Left ventricle myocardium inferior (tissue), 1 donor: Measurements from ENCODE around the gene C2CD4C. TPM values are rescaled to one million over a fixed set of nuclear protein-coding genes. Genes with fewer than 3 reads are reported as not detected.

Source experiments
- DNase-seq: peaks from one replicate; pipeline ENCODE4 v3.0.0-alpha.2; 2020
- H3K27ac ChIP-seq: fragments of 200-600 bp; replicated peaks from 2 replicates; pipeline ENCODE4 v1.8.0; 2021
- H3K27me3 ChIP-seq: fragments of 200-600 bp; 2 replicates; pipeline ENCODE4 v1.8.0; 2021; ENCODE audit warnings: low read depth
- H3K36me3 ChIP-seq: fragments of 200-600 bp; 2 replicates; pipeline ENCODE4 v1.8.0; 2021
- H3K4me1 ChIP-seq: fragments of 200-600 bp; 2 replicates; pipeline ENCODE4 v1.8.0; 2021
- H3K4me3 ChIP-seq: fragments of 200-600 bp; 2 replicates; pipeline ENCODE4 v1.8.0; 2021; ENCODE audit warnings: mild to moderate bottlenecking, moderate library complexity
- H3K9me3 ChIP-seq: fragments of 200-600 bp; replicated peaks from 2 replicates; pipeline ENCODE4 v1.8.0; 2021
- intact Hi-C: fragments of 100-400 bp; cut with micrococcal nuclease; formaldehyde crosslinking; loops from one replicate; pipeline ENCODE4 v1.11.0; 2022
- total RNA-seq: library from RNA; stranded (reverse); fragmentation: NEBNext Ultra II Directional; extraction: Animal tissue kit (Norgen Biotek cat#: 25700); gene quantifications from one replicate; pipeline ENCODE4 v1.2.1, GENCODE V29; 2021
- TF ChIP-seq, protein P1 (sequence below): fragments of 200-600 bp; IDR thresholded peaks from 2 replicates; pipeline ENCODE4 v1.8.0; 2021; ENCODE audit warnings: antibody characterized with exemption, mild to moderate bottlenecking, borderline replicate concordance
- donor health status: DM: no; HTN: yes; CAD: no; lungs with severe emphysema.

C2CD4C gene
- total RNA-seq, 1 donor from 2014 or later = 0.63 TPM

DNA sequence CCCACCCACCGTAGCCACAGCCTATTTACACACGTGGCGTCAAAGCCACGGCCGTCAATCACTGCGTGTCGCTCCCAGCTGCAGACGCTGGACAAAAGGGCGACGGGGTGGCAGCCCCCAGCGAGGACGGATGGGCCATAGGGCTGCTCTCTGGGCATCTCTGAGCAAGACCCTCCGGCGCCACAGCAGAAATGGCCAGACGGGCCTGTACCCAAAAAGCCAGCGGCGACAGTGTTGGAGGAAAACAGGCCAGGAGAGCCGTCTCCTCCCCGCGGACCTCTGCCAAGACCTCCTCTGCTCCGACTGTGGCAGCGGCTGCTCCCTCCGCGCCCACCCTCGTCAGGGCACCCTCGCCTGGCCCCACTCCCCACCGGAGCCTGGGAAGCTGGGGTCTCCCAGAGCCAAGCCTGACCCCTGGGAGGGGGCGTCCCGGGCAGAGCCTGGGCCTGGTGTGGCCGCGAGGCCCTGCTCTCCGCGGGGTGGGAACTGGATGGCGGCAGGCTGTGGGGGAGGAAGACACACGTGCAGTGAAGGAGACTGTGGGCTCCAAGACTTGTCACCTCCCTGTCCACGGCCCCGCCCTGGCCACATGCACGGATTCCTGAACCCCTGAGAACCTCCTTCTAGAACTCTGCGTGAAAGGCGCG, 2.7 kb downstream of the C2CD4C start:
- Histone ChIP-seq H3K9me3 (no peaks in the 10 kb centered on the region), H3K4me3 (no peak overlapping the region), H3K27me3 (peaks cover 86% of the 10 kb centered on the region), H3K36me3 (no peaks in the 10 kb centered on the region), H3K27ac (no peak overlapping the region), H3K4me1 (peaks cover 24% of the 10 kb centered on the region)
- TF ChIP-seq, protein P1, sequence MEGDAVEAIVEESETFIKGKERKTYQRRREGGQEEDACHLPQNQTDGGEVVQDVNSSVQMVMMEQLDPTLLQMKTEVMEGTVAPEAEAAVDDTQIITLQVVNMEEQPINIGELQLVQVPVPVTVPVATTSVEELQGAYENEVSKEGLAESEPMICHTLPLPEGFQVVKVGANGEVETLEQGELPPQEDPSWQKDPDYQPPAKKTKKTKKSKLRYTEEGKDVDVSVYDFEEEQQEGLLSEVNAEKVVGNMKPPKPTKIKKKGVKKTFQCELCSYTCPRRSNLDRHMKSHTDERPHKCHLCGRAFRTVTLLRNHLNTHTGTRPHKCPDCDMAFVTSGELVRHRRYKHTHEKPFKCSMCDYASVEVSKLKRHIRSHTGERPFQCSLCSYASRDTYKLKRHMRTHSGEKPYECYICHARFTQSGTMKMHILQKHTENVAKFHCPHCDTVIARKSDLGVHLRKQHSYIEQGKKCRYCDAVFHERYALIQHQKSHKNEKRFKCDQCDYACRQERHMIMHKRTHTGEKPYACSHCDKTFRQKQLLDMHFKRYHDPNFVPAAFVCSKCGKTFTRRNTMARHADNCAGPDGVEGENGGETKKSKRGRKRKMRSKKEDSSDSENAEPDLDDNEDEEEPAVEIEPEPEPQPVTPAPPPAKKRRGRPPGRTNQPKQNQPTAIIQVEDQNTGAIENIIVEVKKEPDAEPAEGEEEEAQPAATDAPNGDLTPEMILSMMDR = no peak
- intact Hi-C loops = no loop called here
- DNase-seq = no peak

DNA sequence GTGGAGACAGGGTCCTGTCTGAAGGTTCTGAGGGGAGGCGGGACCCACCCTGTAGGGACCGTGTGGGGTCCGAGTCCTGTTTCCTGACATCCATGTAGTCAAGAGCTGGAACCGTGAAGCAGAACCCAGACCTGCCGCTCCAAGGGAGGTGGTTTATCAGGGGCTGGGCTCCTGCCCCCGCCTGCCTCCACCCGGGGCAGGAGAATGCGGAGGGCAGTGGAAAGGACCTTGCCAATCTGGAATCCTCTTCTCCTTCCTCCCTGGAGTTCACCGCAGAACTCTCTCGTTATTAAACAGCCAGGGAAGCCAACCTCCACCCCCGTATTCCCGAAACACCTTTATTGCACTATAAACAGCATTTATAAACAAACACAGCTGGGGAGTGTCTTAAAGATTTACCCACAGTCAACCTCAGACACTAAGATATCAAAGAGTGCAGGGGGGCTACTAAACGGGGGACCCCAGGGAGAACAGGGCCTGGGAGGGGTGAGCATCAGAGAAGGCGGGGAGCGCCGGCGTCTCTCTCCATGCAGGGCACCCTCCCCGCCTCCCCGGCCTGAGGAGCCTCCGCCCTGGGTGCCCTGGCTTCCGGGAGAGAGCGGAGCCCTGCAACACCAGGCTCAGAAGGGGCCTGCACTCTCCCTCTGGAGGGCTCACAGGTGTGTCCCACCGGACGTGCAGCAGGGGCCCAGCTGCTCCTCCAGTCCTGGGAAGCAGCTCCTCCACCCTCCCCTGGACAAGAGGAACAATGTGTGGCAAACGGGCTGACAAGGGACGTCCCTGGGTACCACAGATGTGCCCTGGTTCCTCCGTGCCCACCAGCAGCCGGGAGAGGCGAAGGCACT, 3.6 kb downstream of the C2CD4C start:
- Histone ChIP-seq H3K4me1 (peaks cover 24% of the 10 kb centered on the region), H3K27me3 (peaks cover 86% of the 10 kb centered on the region), H3K4me3 (no peak overlapping the region), H3K9me3 (no peaks in the 10 kb centered on the region), H3K36me3 (no peaks in the 10 kb centered on the region), H3K27ac (no peak overlapping the region)
- intact Hi-C loops = no loop called here
- TF ChIP-seq, protein P1 = no peak
- DNase-seq = no peak

DNA sequence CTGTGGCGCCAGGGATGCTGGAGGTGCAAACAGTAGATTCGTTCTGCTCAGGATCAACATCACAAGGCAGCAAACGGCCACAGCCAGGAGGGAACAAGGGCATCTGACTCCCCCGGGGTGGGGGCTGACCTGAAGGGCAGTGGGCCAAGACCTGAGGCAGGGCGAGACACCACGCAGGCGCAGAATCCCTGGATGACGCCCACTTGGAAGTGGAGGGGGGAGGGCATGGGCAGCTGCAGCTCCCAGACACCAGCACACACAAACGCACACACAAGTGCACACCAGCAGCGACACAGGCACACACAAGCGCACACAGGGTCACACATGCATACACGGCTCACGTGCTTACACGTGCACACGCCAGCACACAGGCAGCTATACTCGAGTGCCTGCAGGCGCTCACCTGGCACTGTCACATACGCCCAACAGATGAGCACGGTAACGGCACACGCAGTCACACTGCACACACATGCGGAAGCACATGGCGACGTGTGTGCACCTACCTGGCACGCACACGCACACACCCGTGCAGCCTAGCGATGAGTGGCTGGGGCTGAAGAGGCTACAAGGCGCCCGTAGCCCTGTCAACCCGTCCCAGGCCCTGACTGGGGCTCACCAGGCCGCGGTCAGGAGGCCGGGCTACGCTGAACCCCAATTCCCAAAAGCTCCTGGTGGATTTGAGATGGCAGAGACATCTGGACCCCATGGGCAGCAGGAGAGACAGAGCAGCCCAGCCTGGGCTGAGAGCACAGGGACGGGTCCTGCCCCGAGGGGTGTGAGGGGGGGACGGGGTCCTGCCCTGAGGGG, 5.5 kb downstream of the C2CD4C start:
- Histone ChIP-seq H3K36me3 (no peaks in the 10 kb centered on the region), H3K4me3 (no peak overlapping the region), H3K4me1 (peaks cover 8% of the 10 kb centered on the region), H3K27me3 (peaks cover 78% of the 10 kb centered on the region), H3K9me3 (no peaks in the 10 kb centered on the region), H3K27ac (no peak overlapping the region)
- TF ChIP-seq, protein P1 = no peak
- DNase-seq = no peak
- intact Hi-C loops = no loop called here

DNA sequence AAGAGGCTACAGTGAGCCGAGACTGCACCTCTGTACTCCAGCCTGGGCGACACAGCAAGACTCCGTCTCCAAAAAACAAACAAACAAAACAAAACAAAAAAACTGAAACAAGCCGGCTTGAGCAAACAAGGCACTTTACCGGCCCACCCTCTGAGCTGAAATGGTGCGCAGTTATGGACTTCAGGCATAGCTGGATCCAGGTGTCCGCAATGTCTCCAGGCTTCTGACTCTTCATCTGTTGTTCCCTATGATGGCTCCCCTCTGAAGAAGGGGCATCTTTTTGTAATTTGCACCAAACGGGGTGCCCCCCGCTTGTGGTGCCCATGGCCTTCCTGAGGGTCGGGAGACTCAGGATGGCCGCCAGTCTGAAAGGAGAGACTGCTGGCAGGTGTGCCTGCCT, 6.2 kb downstream of the C2CD4C start:
- TF ChIP-seq, protein P1 = no peak
- no peaks in the 10 kb centered on the region for H3K36me3 ChIP-seq
- peaks cover 2% of the 10 kb centered on the region for H3K4me1 ChIP-seq
- H3K9me3 ChIP-seq = no peaks in the 10 kb centered on the region
- DNase-seq = no peak
- no peak overlapping the region for H3K27ac ChIP-seq
- intact Hi-C loops = no loop called here
- no peak overlapping the region for H3K4me3 ChIP-seq
- H3K27me3 ChIP-seq = peaks cover 78% of the 10 kb centered on the region

DNA sequence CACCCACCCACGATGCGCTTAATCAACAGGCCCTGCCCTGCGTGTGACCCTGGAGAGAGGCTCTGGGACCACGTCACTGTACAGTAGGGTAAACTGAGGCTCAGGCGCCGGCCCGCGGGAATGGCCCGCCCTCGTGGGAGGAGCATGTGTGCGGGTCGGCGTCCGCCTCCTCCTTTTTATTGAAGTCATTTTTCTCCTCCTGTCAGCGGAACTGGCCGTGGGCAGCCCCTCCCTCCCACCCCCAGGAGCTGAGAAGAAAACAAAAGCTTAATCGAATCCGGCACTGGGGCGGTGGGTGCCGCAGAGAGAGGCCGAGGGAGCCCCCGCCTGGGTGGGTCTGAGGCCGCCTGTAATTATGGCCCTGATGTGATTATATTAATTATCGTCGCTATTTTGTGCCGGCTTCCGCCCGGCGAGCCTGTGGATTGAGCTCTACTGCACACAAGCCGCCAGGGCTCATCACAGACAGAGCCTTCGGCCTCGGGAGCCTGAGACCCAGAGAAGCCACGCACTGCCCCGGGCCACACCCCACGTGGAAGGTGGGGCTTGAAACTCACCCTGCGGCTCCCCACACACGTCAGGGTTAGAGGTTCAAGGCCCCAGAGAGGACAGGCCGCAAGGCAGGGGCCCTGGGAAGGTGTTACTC, 7.0 kb downstream of the C2CD4C start:
- TF ChIP-seq, protein P1 = no peak
- Histone ChIP-seq H3K4me3 (peak overlapping the region; percentile 14), H3K4me1 (no peaks in the 10 kb centered on the region), H3K36me3 (no peaks in the 10 kb centered on the region), H3K9me3 (no peaks in the 10 kb centered on the region), H3K27me3 (peaks cover 77% of the 10 kb centered on the region), H3K27ac (no peak overlapping the region)
- no peak for DNase-seq
- intact Hi-C loops = no loop called here
